ENCODE measurements around the gene TRIM41. TPM values are rescaled to one million over a fixed set of nuclear protein-coding genes. Genes with fewer than 3 reads are reported as not detected.

TRIM41 gene
- total RNA-seq, 3 donors from 2014 or later: 14.1 to 16.0 (median 15.1) TPM

- Histone ChIP-seq H3K27me3 (no peaks in the 10 kb centered on the region), H3K9me3 (no peaks in the 10 kb centered on the region), H3K27ac (no peak overlapping the region), H3K36me3 (no peaks in the 10 kb centered on the region), H3K4me1 (no peaks in the 10 kb centered on the region), H3K4me3 (no peak overlapping the region)
- DNase-seq (ENCODE audit: low spot score in 2 of 2): peak in 1 of 2 donors; percentile 45
- TF ChIP-seq CTCF (IDR thresholded peaks at IDR 0.05) (peak; percentile 23 to 74 (median 57)), POLR2AphosphoS5 (IDR thresholded peaks at IDR 0.05) (no peak), POLR2A (IDR thresholded peaks at IDR 0.05) (no peak)
- intact Hi-C loops (cut with DNase I; ENCODE audit: low total_unique reads): no loop called here
Observed at GRCh38 chr5:181181650-181182565, 41.2 kb upstream of the TRIM41 start.

GRCh38 chr5:181182651-181183050 lies 40.4 kb upstream of the TRIM41 start:
- no peaks in the 10 kb centered on the region for H3K9me3 ChIP-seq
- intact Hi-C loops (cut with DNase I; ENCODE audit: low total_unique reads): no loop called here
- TF ChIP-seq CTCF (IDR thresholded peaks at IDR 0.05): no peak
- H3K36me3 ChIP-seq: no peaks in the 10 kb centered on the region
- DNase-seq (ENCODE audit: low spot score in 2 of 2): no peak
- no peak overlapping the region for H3K27ac ChIP-seq
- no peaks in the 10 kb centered on the region for H3K27me3 ChIP-seq
- no peaks in the 10 kb centered on the region for H3K4me1 ChIP-seq
- no peak overlapping the region for H3K4me3 ChIP-seq

- Histone ChIP-seq H3K4me3 (peak overlapping the region in 2 of 3 donors; percentile 54 to 79), H3K9me3 (no peaks in the 10 kb centered on the region), H3K4me1 (no peaks in the 10 kb centered on the region), H3K36me3 (no peaks in the 10 kb centered on the region), H3K27me3 (no peaks in the 10 kb centered on the region), H3K27ac (peak overlapping the region in 1 of 2 donors; percentile 50)
- no peak for DNase-seq (ENCODE audit: low spot score in 2 of 2)
- intact Hi-C loops (cut with DNase I; ENCODE audit: low total_unique reads): no loop called here
- TF ChIP-seq CTCF (IDR thresholded peaks at IDR 0.05) (no peak), POLR2A (IDR thresholded peaks at IDR 0.05) (no peak), POLR2AphosphoS5 (IDR thresholded peaks at IDR 0.05) (no peak)
Observed at GRCh38 chr5:181184845-181185216, 38.2 kb upstream of the TRIM41 start.

GRCh38 chr5:181185560-181185959 lies 37.5 kb upstream of the TRIM41 start:
- H3K4me3 ChIP-seq: no peak overlapping the region
- no peaks in the 10 kb centered on the region for H3K9me3 ChIP-seq
- TF ChIP-seq POLR2AphosphoS5 (IDR thresholded peaks at IDR 0.05) (no peak), CTCF (IDR thresholded peaks at IDR 0.05) (no peak), POLR2A (IDR thresholded peaks at IDR 0.05) (no peak)
- no peaks in the 10 kb centered on the region for H3K4me1 ChIP-seq
- intact Hi-C loops (cut with DNase I; ENCODE audit: low total_unique reads): no loop called here
- no peak overlapping the region for H3K27ac ChIP-seq
- no peak for DNase-seq (ENCODE audit: low spot score in 2 of 2)
- no peaks in the 10 kb centered on the region for H3K27me3 ChIP-seq
- H3K36me3 ChIP-seq: no peaks in the 10 kb centered on the region

GRCh38 chr5:181186022-181186421 lies 37.1 kb upstream of the TRIM41 start:
- Histone ChIP-seq H3K36me3 (no peaks in the 10 kb centered on the region), H3K4me3 (no peak overlapping the region), H3K9me3 (no peaks in the 10 kb centered on the region), H3K4me1 (no peaks in the 10 kb centered on the region), H3K27ac (no peak overlapping the region), H3K27me3 (no peaks in the 10 kb centered on the region)
- TF ChIP-seq CTCF (IDR thresholded peaks at IDR 0.05) (no peak), POLR2A (IDR thresholded peaks at IDR 0.05) (no peak), POLR2AphosphoS5 (IDR thresholded peaks at IDR 0.05) (no peak)
- no peak for DNase-seq (ENCODE audit: low spot score in 2 of 2)
- intact Hi-C loops (cut with DNase I; ENCODE audit: low total_unique reads): no loop called here

Data from breast epithelium (tissue), 4 donors.